K562 (cell line): ENCODE results near the gene PPP1CB. TPM values are rescaled to one million over a fixed set of nuclear protein-coding genes. Genes with fewer than 3 reads are reported as not detected.

Source experiments
- CC2D1A ChIP-seq: fragments of 450-650 bp; IDR thresholded peaks from 2 replicates; pipeline ENCODE4 v1.6.1; 2017; ENCODE audit warnings: mild to moderate bottlenecking
- CEBPG ChIP-seq, 3 experiments: fragments of 200-800 bp in 1 of 3; sonication (Bioruptor generic) in 1 of 3; sonication (generic) in 1 of 3; formaldehyde crosslinking in 1 of 3; IDR thresholded peaks in 2 of 3; conservative IDR thresholded peaks in 1 of 3; 2 replicates each; pipeline versions ENCODE4 v1.6.1 to v1.8.0; 2016 to 2022; ENCODE audit warnings: missing compliant biosample characterization in 2 of 3, missing genetic modification characterization in 2 of 3, mild to moderate bottlenecking in 1 of 3, missing genetic modification reagents in 1 of 3
- DLX4 ChIP-seq: fragments of 250-450 bp; sonication (Bioruptor Pico); IDR thresholded peaks from 2 replicates; pipeline ENCODE4 v1.6.1; 2021; ENCODE audit warnings: mild to moderate bottlenecking
- GATA2 ChIP-seq: sonication (generic); formaldehyde crosslinking; IDR thresholded peaks from 2 replicates; pipeline ENCODE4 v1.4.0; 2020; ENCODE audit warnings: mild to moderate bottlenecking, missing genetic modification reagents
- GTF2A2 ChIP-seq: IDR thresholded peaks from 2 replicates; pipeline ENCODE4 v1.6.1; 2016; ENCODE audit warnings: mild to moderate bottlenecking, missing genetic modification characterization, missing compliant biosample characterization
- HNRNPLL ChIP-seq: fragments of 200-400 bp; formaldehyde crosslinking; IDR thresholded peaks from 2 replicates; pipeline ENCODE4 v1.6.1; 2017; ENCODE audit warnings: low read length, low read depth, mild to moderate bottlenecking; ENCODE audit not compliant: poor library complexity, severe bottlenecking
- MCM2 ChIP-seq: fragments of 450-650 bp; IDR thresholded peaks from 2 replicates; pipeline ENCODE4 v1.6.1; 2017; ENCODE audit warnings: low read depth, mild to moderate bottlenecking
- MNT ChIP-seq, 2 experiments: fragments of 450-650 bp; conservative IDR thresholded peaks; 2 replicates each; pipeline ENCODE4 v1.6.1; 2017; ENCODE audit warnings: mild to moderate bottlenecking in 2 of 2, moderate library complexity in 2 of 2
- NR2C1 ChIP-seq, 2 experiments: fragments of 450-650 bp; IDR thresholded peaks; 2 replicates each; pipeline ENCODE4 v1.6.1; 2017; ENCODE audit warnings: mild to moderate bottlenecking in 2 of 2, antibody characterized with exemption in 1 of 2, inconsistent platforms in 1 of 2, missing compliant biosample characterization in 1 of 2, missing genetic modification characterization in 1 of 2
- POLR3A ChIP-seq: IDR thresholded peaks from 2 replicates; pipeline ENCODE4 v1.6.1; 2011; ENCODE audit warnings: borderline replicate concordance, mild to moderate bottlenecking, moderate library complexity; ENCODE audit not compliant: insufficient read length, insufficient read depth; ENCODE audit errors: extremely low read depth
- PPARD ChIP-seq: fragments of 250-450 bp; sonication (Bioruptor Pico); IDR thresholded peaks from 2 replicates; pipeline ENCODE4 v1.8.0; 2022; ENCODE audit warnings: inconsistent platforms, mild to moderate bottlenecking, moderate library complexity
- PRPF4 ChIP-seq: fragments of 200-400 bp; formaldehyde crosslinking; IDR thresholded peaks from one replicate; pipeline ENCODE4 v1.6.1; 2017; ENCODE audit warnings: low read length, low read depth, mild to moderate bottlenecking; ENCODE audit not compliant: insufficient read depth, poor library complexity, severe bottlenecking
- PTTG1 ChIP-seq: fragments of 450-650 bp; IDR thresholded peaks from 2 replicates; pipeline ENCODE4 v1.6.1; 2016; ENCODE audit warnings: low read depth, mild to moderate bottlenecking, missing genetic modification characterization, missing compliant biosample characterization
- TCF7 ChIP-seq: sonication (generic); IDR thresholded peaks from 2 replicates; pipeline ENCODE4 v1.6.1; 2016; ENCODE audit warnings: antibody characterized with exemption, borderline replicate concordance
- ZBTB12 ChIP-seq: fragments of 250-450 bp; sonication (Bioruptor Pico); IDR thresholded peaks from 2 replicates; pipeline ENCODE4 v1.4.0; 2020
- ZBTB17 ChIP-seq: fragments of 450-650 bp; formaldehyde crosslinking; IDR thresholded peaks from 2 replicates; pipeline ENCODE4 v1.4.0; 2020; ENCODE audit warnings: mild to moderate bottlenecking
- ZNF175 ChIP-seq: fragments of 200-800 bp; sonication (Bioruptor generic); IDR thresholded peaks from 2 replicates; pipeline ENCODE4 v1.6.1; 2016; ENCODE audit warnings: low read depth, mild to moderate bottlenecking, missing genetic modification characterization, missing compliant biosample characterization
- ZNF212 ChIP-seq: fragments of 450-650 bp; formaldehyde crosslinking; IDR thresholded peaks from 2 replicates; pipeline ENCODE4 v1.4.0; 2020; ENCODE audit warnings: mild to moderate bottlenecking
- ZNF263 ChIP-seq: sonication (generic); formaldehyde crosslinking; IDR thresholded peaks from 2 replicates; pipeline ENCODE4 v1.8.0; 2022; ENCODE audit warnings: mild to moderate bottlenecking, missing genetic modification reagents, borderline replicate concordance
- ZNF639 ChIP-seq, 2 experiments: fragments of 200-800 bp in 1 of 2; sonication (Bioruptor generic) in 1 of 2; sonication (generic) in 1 of 2; formaldehyde crosslinking in 1 of 2; IDR thresholded peaks in 1 of 2; conservative IDR thresholded peaks in 1 of 2; 2 replicates each; pipeline versions ENCODE4 v1.5.0 to v1.6.1; 2016 to 2020; ENCODE audit warnings: missing compliant biosample characterization in 1 of 2, missing genetic modification characterization in 1 of 2, missing genetic modification reagents in 1 of 2
- polyA plus RNA-seq, 8 experiments: library from polyadenylated mRNA; depleted of rRNA in 4 of 8; stranded (reverse) in 5 of 8; unstranded in 3 of 8; fragments of >200 nt; fragmentation: Nextera tagmentation in 2 of 8; fragmentation: Illumina TruSeq in 1 of 8; extraction: Ambion mirVana in 2 of 8; extraction: Trizol in 1 of 8; gene quantifications; 2 replicates each; pipeline versions ENCODE4 v1.2.1 to v1.2.3, GENCODE V29; 2011 to 2014; ENCODE audit warnings: inconsistent platforms in 1 of 8, missing spikeins in 1 of 8
- total RNA-seq, 7 experiments: library from RNA; depleted of rRNA in 6 of 7; stranded (reverse); fragments of >200 nt in 6 of 7; fragmentation: Illumina TruSeq in 2 of 7; extraction: Trizol in 2 of 7; gene quantifications; 2 replicates each; pipeline versions ENCODE4 v1.2.1 to v1.2.3, GENCODE V29; 2011 to 2021; ENCODE audit warnings: low replicate concordance in 1 of 7

The PPP1CB gene
- total and polyA plus RNA-seq, 9 of the 15 experiments (the other 6 are each of a cell fraction or from before 2014, with no cell fraction given), result 25.6 to 118 (median 58.9) TPM

- TF ChIP-seq MNT (conservative IDR thresholded peaks at IDR 0.05) (no peak; a peak in 1 of 4 replicates), PRPF4 (no peak), ZBTB12 (CRISPR knock-in tag) (no peak), HNRNPLL (no peak), GTF2A2 (no peak), ZNF212 (CRISPR knock-in tag) (no peak), PPARD (CRISPR knock-in tag) (no peak), PTTG1 (tag) (no peak), ZBTB17 (CRISPR knock-in tag) (peak; percentile 32; the same call in 1 of the 2 replicates), NR2C1 (IDR thresholded peaks at IDR 0.05) (no peak), NR2C1 (tag; IDR thresholded peaks at IDR 0.05) (no peak), ZNF263 (CRISPR knock-in tag) (no peak; the same call in 1 of the 2 replicates), CC2D1A (no peak), ZNF639 (CRISPR knock-in tag; conservative IDR thresholded peaks at IDR 0.05 in 1 of 2, IDR thresholded peaks at IDR 0.05 in 1 of 2) (no peak), TCF7 (no peak), ZNF175 (CRISPR knock-in tag) (0 out of 2 replicates have a peak, but pooled peaks have one; percentile 40), MCM2 (no peak), CEBPG (CRISPR knock-in tag; IDR thresholded peaks at IDR 0.05) (no peak), CEBPG (tag; conservative IDR thresholded peaks at IDR 0.05 in 1 of 2, IDR thresholded peaks at IDR 0.05 in 1 of 2) (no peak), GATA2 (CRISPR knock-in tag) (no peak), DLX4 (CRISPR knock-in tag) (no peak), POLR3A (no peak)
Observed at GRCh38 chr2:28751956-28752630, 463 bp downstream of the PPP1CB start (continued).
